Stimulated activated CD4-positive, alpha-beta T cell treated with anti-CD3 and anti-CD28 coated beads, Interleukin-15, amount 100 ng/mL, for 48 hours (primary cell): Measurements from ENCODE around the gene RCOR2.

Experiments used
- DNase-seq, 2 donors: peaks; one replicate each; pipeline ENCODE4 v3.0.0-alpha.2; 2020; ENCODE audit warnings: low read depth in 2 of 2

The RCOR2 gene

GRCh38 chr11:63923319-63923718, 6.4 kb upstream of the RCOR2 start:
- DNase-seq = no peak

DNA sequence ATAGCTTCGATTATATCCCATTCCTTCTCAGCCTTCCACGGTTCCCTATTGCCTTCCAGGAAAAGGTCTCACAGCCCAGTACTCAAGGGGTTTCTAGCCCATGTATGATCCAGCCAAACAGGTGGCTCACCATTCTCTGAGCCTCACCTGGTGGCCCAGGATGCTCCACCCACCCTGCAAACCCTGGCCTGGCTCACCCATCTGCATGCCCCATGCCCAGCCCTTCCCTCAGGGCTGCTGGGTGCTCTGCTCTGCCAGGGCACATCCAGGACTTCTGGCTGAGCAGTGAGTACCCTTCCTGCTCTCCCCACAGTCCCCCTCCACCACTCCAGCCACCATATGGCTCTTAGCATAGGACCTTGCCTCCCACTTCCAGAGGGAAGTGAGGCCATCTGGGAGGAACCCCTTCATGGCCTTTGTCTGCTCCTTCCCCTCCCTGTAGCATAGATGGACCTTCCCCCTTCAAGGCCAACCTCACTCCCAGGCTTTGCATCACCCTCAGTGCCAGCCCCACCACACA, 5.8 kb upstream of the RCOR2 start:
- DNase-seq = no peak

GRCh38 chr11:63920939-63921417, 4.0 kb upstream of the RCOR2 start:
- DNase-seq = peak in 1 of 2 donors; percentile 17

DNA sequence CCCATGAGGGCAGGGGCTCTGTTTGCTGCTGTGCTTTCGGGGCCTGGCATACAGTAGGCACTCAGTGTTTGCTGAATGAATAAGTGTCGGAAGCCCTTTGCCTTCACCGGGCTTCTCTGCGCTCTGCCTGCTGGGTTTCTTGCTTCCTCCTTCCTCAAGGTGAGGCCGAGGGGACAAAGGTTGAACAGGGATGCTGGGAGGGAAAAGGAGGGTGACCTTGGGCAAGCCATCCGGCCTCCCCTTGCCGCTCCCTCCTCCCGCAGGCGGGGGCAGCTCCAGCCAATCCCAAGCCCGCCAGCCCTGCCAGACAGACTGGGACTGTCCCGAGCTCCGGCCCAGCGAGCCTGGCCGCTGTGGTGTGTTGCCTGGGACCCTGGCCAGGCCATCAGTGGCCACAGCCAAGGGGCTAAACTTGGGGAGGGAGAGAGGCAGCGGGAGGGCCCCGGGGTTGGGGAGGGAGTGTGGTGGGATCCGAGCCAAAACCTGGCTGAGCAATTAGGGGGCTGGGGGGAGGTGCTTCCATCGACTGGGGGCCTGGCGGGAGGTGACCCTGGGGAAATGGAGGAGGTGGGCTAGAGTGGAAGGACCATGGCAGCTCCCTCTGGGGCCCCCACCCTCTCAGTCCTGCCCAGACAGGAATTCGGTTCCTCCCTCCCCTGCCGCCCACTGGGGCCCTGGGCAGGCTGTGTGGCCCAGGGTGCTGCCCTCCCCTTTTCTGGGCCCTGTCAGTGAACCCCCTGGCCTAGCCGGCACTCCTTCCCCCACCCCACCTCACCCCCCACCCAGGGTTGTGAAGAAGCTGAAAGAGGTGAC, 3.4 kb upstream of the RCOR2 start:
- no peak for DNase-seq

GRCh38 chr11:63919267-63920125, 2.5 kb upstream of the RCOR2 start:
- no peak for DNase-seq

DNA sequence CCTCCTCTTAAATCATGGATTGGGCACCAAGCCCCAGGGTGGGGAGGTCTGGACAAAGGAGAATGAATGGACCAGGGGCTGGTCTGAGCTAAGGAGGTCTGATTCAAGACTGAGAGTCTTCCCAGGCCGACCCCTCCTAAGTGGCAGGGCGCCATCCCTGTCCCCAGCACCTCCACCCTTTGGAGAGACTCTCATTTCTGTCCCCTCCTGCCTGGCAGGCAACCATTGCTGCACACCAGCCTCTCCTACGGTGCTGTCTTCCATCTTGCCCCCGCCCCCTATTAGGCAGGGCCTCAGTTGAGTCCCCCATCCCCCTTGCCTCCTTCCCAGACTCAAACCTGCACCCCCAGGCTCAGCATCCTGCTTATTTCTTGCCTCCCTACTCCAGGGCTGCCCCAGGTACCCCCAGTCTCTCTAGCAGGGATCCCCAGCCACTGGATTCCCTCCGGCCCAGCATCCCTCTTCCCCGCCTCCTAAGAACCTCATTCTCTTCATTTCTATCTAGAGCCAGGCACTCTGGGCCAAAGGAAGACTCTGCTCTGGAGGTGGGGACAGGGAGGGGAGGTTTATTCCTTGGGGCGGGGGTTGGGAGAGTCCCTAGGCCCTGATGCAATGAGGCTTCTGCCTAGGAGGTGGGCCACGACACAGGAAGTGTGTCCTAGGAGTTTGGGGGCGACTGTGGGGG, 1.7 kb upstream of the RCOR2 start:
- DNase-seq = no peak

DNA sequence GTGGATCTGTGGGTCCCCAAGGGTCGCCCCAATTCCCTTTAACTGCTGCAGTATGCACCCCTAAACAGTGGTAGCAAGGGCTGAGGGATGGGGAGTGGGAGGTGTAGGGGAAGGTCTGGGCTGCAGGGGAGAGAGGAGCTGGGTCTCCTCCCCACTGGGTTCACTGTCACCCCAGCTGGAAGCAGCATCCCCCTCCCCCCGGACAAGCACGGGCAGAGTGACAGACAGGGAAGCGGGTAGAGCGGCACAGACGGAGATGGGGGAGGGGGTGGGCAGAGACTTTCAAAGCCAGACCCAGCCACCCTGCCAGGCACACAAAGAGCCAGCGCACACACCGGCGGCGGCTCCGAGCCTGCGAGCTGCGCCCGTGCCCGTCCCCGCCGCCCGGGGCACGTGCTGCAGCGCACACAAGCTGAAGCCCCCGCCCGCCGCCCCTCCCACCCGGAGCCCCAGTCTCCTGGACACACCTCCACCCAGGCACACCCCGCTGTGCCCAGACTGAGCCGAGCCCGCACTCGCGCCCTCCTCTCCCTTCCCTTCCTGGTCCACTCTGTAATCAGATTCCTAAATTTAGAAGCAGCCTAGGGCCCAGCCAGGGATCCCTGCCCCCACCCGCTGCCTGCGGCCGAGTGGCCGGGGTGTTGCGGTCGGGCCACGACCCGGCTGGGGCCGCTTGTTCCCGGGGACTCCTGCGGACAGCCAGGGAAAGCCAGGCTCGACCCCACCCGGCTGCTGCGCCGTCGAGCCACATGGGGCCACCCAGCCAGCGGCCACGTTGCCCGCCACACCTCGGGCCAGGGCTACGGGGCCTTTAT, 935 bp upstream of the RCOR2 start:
- DNase-seq = peak in 1 of 2 donors; percentile 16

DNA sequence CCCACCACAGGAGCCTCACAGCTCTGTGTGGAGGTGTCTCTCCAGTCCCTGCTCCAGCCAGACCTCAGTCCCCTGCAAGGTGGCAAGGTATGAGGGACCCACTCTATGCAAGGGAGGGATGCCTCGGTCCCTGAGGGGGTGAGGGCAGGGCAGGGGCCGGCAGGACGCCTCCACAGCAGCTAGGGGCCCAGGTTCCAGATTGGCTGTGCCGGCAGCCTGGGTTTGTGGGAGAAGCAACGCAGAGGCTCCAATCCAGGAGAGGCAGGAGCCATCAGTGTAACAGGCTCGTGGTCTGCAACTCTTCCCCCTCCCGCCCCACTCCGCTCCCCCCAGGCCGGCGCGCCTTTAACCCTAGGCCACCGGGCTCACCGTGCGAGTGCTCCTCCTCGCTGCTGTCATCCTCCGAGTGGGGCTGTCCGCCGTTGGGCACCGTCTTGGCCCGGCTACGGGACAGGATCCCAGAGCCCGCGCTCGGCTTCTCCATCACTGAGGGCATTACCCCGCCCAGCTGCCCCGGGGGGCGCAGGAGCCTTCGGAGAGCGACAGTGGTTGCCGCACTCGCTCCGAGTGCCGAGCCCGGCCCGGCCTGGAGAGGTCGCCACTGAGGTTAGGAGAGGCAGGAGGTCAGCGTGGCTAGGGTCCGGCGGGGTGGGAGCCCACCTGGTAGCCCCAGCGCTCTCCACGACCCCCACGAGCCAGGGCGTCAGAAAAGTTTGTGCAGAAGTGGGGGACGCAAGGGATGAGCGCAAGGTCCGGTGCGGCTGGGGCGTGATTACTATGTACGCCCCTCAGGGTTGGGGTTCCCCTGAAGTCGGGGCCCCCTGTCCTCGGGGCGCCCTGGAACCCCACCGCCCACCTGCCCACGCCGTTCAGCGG, 765 bp downstream of the RCOR2 start:
- peak in 1 of 2 donors; percentile 36 for DNase-seq

- no peak for DNase-seq
Measured at GRCh38 chr11:63914896-63915691, 1.9 kb downstream of the RCOR2 start.

GRCh38 chr11:63913866-63914830, 2.8 kb downstream of the RCOR2 start:
- DNase-seq = no peak

DNA sequence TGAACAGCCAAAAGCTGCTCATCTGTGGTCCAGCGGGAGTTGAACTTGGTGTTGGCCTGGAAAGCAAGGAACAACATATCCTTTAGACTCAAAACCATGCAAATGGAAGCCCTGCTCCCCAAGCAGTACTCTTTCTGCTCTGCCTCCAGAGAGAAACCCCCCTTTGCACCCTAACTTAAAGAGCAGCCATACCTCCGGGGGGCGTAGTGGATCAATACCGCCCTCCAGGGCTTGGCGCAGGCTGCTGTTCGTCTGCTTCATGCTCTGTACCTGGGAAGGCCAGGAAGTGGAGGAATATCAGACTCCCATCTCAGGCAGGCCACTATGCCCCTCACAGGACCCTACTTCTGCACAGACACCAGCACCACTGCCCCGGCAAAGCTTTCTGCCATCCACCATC, 4.3 kb downstream of the RCOR2 start:
- DNase-seq = no peak

DNA sequence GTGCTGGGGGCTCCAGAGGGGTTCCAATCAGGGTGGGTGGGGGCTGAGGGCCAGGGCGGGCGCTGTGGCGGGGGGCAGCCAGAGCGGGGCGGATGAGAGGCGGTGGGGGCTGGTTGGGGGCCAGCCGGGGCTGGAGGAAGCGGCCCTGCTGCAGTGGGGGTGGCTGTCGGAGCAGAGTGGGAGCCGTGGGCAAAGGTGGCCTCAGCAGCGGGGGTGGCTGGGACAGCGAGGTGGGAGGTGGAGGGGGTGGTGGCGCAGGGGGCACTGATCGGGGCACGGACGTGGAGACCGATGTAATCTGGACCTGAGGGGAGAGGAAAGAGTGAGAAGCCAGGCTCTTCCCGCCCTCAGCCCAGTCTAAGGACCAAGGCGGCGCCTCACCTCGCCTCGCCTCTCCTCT, 5.1 kb downstream of the RCOR2 start:
- DNase-seq = no peak

DNA sequence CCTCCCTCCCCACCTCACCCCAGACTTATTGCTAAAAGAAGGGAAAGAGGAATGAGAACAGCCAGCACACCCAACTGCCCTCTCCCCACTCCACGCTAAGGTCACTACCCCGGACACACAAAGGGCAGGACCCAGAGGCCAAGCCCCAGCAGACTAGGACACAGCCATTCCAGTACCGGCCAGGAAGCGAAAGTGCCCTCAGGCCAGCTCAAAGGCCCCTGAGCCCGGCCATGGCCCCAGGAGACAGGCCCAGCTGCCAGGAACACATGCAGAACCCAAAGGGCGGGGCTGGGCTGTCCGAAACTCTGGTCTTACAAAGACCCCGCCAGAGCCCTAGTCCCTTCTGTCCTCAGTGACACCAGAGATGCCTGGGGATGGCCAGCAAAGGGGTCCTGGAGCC, 5.5 kb downstream of the RCOR2 start:
- DNase-seq = no peak

GRCh38 chr11:63910675-63911074, 6.3 kb downstream of the RCOR2 start:
- DNase-seq = no peak

DNA sequence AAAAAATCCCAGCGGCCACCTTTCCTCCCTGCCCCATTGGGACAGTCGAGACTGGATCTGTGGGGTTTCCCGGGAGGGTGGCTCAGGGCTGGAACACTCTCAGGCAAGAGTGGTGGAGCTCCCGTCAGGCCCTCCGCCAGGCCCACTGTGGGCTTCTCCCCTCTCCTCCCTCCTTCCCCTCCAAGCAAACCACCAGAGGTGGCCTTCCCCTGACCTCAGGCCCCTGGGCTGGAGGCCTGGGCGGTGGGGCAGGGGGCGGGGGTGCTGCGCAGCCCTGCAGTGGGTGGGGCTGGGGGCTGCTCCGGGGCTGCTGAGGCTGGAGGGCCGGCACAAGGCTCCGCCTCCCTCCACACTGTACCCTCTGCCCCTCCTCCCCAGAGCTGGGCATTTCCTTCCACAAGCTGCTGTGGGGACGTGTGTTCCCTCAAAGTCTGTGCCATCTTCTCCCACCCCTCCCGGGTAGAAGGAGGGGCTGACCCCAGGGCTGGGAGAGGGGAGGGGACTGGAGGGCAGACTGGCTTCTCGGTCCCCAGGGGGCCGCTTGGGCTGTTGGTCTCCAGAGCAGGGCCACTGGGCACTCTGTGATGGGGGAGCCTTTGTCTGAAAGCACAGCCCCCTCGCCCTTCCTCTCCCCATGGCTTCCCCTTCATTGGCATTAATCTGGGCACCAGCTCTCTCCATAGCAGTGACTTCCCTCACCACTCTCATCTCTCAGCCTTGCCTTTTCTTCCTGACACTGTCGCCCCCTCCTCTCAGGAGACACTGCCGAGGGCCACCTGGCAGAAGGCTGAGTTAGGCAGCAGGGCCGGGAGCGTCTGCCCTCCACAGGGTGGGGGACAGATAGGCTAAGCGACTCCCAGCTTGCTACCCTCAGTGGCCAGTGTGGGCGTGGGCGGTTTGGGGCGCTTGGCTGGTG, 7.1 kb downstream of the RCOR2 start:
- no peak for DNase-seq

GRCh38 chr11:63908631-63909401, 8.1 kb downstream of the RCOR2 start:
- no peak for DNase-seq
